ENCODE results near the gene PLPP1. TPM values are rescaled to one million over a fixed set of nuclear protein-coding genes. Genes with fewer than 3 reads are reported as not detected.

The PLPP1 gene
- total and polyA plus RNA-seq, 2 of the 13 experiments (the other 11 are each of a cell fraction or from before 2014, with no cell fraction given): 7.3 to 12.1 TPM

DNA sequence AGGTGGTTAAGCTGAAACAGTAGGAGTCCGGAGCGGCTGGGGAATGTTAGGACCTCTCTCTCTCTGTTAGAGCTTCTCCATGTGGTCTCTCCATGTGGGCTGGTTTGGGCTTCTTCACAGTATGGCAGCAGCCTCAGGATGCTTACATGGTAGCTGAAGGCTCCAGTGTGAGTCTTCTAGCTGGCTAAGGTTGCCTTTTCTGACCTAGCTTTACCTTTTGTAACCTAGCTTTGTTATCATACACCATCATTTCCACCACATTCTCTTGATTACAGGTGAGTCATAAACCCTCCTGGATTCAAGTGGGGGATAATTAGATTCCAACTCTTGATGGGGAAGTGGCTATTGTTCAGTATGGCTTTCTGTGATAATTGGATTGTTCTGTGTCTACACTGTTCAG, 128.5 kb downstream of the PLPP1 start:
- ChIA-PET CTCF (ENCODE audit: low intra/inter-chr PET ratio, low total read pairs) (interaction anchor here (1.1 to 1.2 kb wide), 2 partner anchors 286 to 288 kb away, joined by 3 to 4 read pairs; no protein-coding TSS in a partner anchor), POLR2A (no interaction called here)
- no peak overlapping the region for H3K27ac ChIP-seq (ENCODE audit: extremely low read length, insufficient read depth, low read length)
- no peak overlapping the region for H2AFZ ChIP-seq (ENCODE audit: low read length)
- BruUV-seq (replicated peaks): no TSS peak
- no peak overlapping the region for H3K4me2 ChIP-seq (ENCODE audit: low read depth, low read length)
- H3K9me3 ChIP-seq (ENCODE audit: low read length): no peaks in the 10 kb centered on the region
- intact Hi-C loops (cut with micrococcal nuclease; ENCODE audit: unreplicated experiment): loop anchor here (10.0 kb wide), 1 partner anchor 231 kb away; the partner anchor contains the start of gene CDC20B
- WGBS (ENCODE audit: low lambda C conversion rate): 100% methylated on average over 2 of the region's 2 CpGs
- H3K4me3 ChIP-seq (replicated peaks in 1 of 3; ENCODE audit: insufficient read depth in 1 of 3, low read depth in 2 of 3, low read length in 3 of 3): no peak overlapping the region
- no peaks in the 10 kb centered on the region for H3K27me3 ChIP-seq (ENCODE audit: control insufficient read depth in 1 of 2, insufficient read depth in 2 of 2, low read length in 2 of 2)
- no peaks in the 10 kb centered on the region for H3K79me2 ChIP-seq (ENCODE audit: insufficient read depth, low read length)
- no peak for FAIRE-seq
- H3K9ac ChIP-seq (ENCODE audit: insufficient read depth, low read depth, low read length): no peak overlapping the region
- TF ChIP-seq JUN (CRISPR knock-in tag; IDR thresholded peaks at IDR 0.05) (no peak), PRMT3 (CRISPR knock-in tag; IDR thresholded peaks at IDR 0.05; ENCODE audit: borderline replicate concordance, low read depth) (no peak), ARID2 (CRISPR knock-in tag; IDR thresholded peaks at IDR 0.05; ENCODE audit: borderline replicate concordance) (no peak), ZNF788 (CRISPR knock-in tag; IDR thresholded peaks at IDR 0.05; ENCODE audit: borderline replicate concordance) (no peak), ZNF282 (IDR thresholded peaks at IDR 0.05; ENCODE audit: partially characterized antibody) (no peak), CBFB (CRISPR knock-in tag; IDR thresholded peaks at IDR 0.05) (no peak), DMAP1 (CRISPR knock-in tag; IDR thresholded peaks at IDR 0.05) (no peak), ZNF547 (CRISPR knock-in tag; IDR thresholded peaks at IDR 0.05) (no peak), MED8 (CRISPR knock-in tag; IDR thresholded peaks at IDR 0.05; ENCODE audit: insufficient replicate concordance) (no peak), POLR2G (IDR thresholded peaks at IDR 0.05; ENCODE audit: low read depth, low read length) (no peak), ETV5 (CRISPR knock-in tag; IDR thresholded peaks at IDR 0.05; ENCODE audit: borderline replicate concordance) (no peak), ZNF331 (CRISPR knock-in tag; IDR thresholded peaks at IDR 0.05) (no peak), ZMYM4 (CRISPR knock-in tag; IDR thresholded peaks at IDR 0.05) (no peak), ZNF207 (IDR thresholded peaks at IDR 0.05; ENCODE audit: borderline replicate concordance) (no peak), ZNF816 (CRISPR knock-in tag; IDR thresholded peaks at IDR 0.05; ENCODE audit: borderline replicate concordance) (no peak), TBX2 (CRISPR knock-in tag; IDR thresholded peaks at IDR 0.05; ENCODE audit: borderline replicate concordance) (no peak)
- TF ChIP-seq, protein P1, sequence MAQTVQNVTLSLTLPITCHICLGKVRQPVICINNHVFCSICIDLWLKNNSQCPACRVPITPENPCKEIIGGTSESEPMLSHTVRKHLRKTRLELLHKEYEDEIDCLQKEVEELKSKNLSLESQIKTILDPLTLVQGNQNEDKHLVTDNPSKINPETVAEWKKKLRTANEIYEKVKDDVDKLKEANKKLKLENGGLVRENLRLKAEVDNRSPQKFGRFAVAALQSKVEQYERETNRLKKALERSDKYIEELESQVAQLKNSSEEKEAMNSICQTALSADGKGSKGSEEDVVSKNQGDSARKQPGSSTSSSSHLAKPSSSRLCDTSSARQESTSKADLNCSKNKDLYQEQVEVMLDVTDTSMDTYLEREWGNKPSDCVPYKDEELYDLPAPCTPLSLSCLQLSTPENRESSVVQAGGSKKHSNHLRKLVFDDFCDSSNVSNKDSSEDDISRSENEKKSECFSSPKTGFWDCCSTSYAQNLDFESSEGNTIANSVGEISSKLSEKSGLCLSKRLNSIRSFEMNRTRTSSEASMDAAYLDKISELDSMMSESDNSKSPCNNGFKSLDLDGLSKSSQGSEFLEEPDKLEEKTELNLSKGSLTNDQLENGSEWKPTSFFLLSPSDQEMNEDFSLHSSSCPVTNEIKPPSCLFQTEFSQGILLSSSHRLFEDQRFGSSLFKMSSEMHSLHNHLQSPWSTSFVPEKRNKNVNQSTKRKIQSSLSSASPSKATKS (CRISPR knock-in tag; IDR thresholded peaks at IDR 0.05): no peak
- H4K20me1 ChIP-seq (ENCODE audit: insufficient read depth, low read length): no peaks in the 10 kb centered on the region
- no peak for ATAC-seq
- peaks cover 17 to 51% of the 10 kb centered on the region in 2 experiments for H3K36me3 ChIP-seq (replicated peaks in 1 of 2; ENCODE audit: control insufficient read depth in 1 of 2, insufficient read depth in 2 of 2, low read length in 2 of 2)
- H3K4me1 ChIP-seq (ENCODE audit: insufficient read depth, low read length): no peaks in the 10 kb centered on the region
- in situ Hi-C loops (cut with HindIII; ENCODE audit: extremely low pct_ligation_motif_present, low pct_unique_long_range_greater_than_20kb): loop anchor here (5.0 kb wide), 1 partner anchor 286 kb away; no protein-coding TSS in a partner anchor
- no peak for DNase-seq (ENCODE audit: low spot score)

Data from HepG2 (cell line).